Heart right ventricle (tissue), 16 donors: ENCODE measurements around the gene CDC45. TPM values are rescaled to one million over a fixed set of nuclear protein-coding genes. Genes with fewer than 3 reads are reported as not detected.

Source experiments
- ATAC-seq, 8 donors: fragments of 200-7000 bp; cut with Tn5 transposase; one replicate each; pipeline ENCODE4 v1.9.1; 2020; ENCODE audit warnings: mild to moderate bottlenecking in 8 of 8, moderate library complexity in 8 of 8, moderate number of reproducible peaks in 1 of 8
- DNase-seq, 2 donors: peaks; one replicate each; pipeline ENCODE4 v3.0.0-alpha.2; 2020
- H3K27ac ChIP-seq, 10 donors: fragments of 200-600 bp; sonication (generic) in 2 of 10; one replicate each; pipeline versions ENCODE4 v1.5.0 to v1.8.0; 2020 to 2022; ENCODE audit warnings: mild to moderate bottlenecking in 3 of 10
- H3K27me3 ChIP-seq, 7 donors: fragments of 200-600 bp; one replicate each; pipeline ENCODE4 v1.8.0; 2021 to 2022; ENCODE audit warnings: mild to moderate bottlenecking in 2 of 7
- H3K36me3 ChIP-seq, 9 donors: fragments of 200-600 bp; sonication (generic) in 1 of 9; one replicate each; pipeline versions ENCODE4 v1.5.0 to v1.8.0; 2020 to 2022; ENCODE audit warnings: mild to moderate bottlenecking in 2 of 9
- H3K4me1 ChIP-seq, 9 donors: fragments of 200-600 bp; sonication (generic) in 1 of 9; one replicate each; pipeline versions ENCODE4 v1.5.0 to v1.8.0; 2020 to 2022; ENCODE audit warnings: mild to moderate bottlenecking in 4 of 9
- H3K4me3 ChIP-seq, 10 donors: fragments of 200-600 bp; sonication (generic) in 2 of 10; one replicate each; pipeline versions ENCODE4 v1.5.0 to v1.8.0; 2020 to 2022; ENCODE audit warnings: mild to moderate bottlenecking in 7 of 10, moderate library complexity in 2 of 10
- H3K9me3 ChIP-seq, 11 donors: fragments of 200-600 bp in 10 of 11; sonication (generic) in 2 of 11; one replicate each; pipeline versions ENCODE4 v1.5.0 to v1.8.0; 2013 to 2022; ENCODE audit warnings: mild to moderate bottlenecking in 2 of 11, control low read depth in 1 of 11, moderate library complexity in 1 of 11
- WGBS, 2 donors: extraction: QIAGEN DNeasy Blood & Tissue Kit; methylation state at CpG; one replicate each; pipeline ENCODE4 v1.1.7; 2013; ENCODE audit warnings: inconsistent platforms in 1 of 2; 5-methylcytosine and 5-hydroxymethylcytosine counted together
- intact Hi-C, 10 donors: fragments of 100-400 bp; cut with DNase I; formaldehyde crosslinking; loops; one replicate each; pipeline versions ENCODE4 v1.11.1 to v1.14.2; 2022
- polyA plus RNA-seq, 2 donors: library from polyadenylated mRNA; stranded (reverse); fragments of 200-250 nt; gene quantifications; one replicate each; pipeline ENCODE4 v1.2.3, GENCODE V29; 2013
- total RNA-seq, 10 donors: library from RNA; stranded (reverse); fragmentation: NEBNext Ultra II Directional in 3 of 10; extraction: Animal tissue kit (Norgen Biotek cat#: 25700) in 3 of 10; gene quantifications; one replicate each; pipeline versions ENCODE4 v1.2.1 to v1.2.4, GENCODE V29; 2021 to 2023
- TF ChIP-seq, protein P1 (sequence below), 9 donors: fragments of 200-600 bp; sonication (generic) in 2 of 9; IDR thresholded peaks; one replicate each; pipeline versions ENCODE4 v1.5.0 to v1.8.0; 2021 to 2022; ENCODE audit warnings: antibody characterized with exemption in 9 of 9, mild to moderate bottlenecking in 5 of 9, moderate library complexity in 1 of 9
- donor health status: Arrhythmogenic right ventricular cardiomyopathy.
- donor health status: ischemic (EF 13 %, LVEDD 7.1; RV severe dilation, severe dysfunction).
- donor health status: healthy with polysubstance abuse.
- donor health status: DM: no; HTN: yes; CAD: no.
- donor health status: DM: no; HTN: no; CAD: no.
- donor health status: ischemic (EF 25% LVEDD 6.9; RV normal size, moderate dysfunction).
- donor health status: ischemic (EF 25% LVEDD 5.7; RV mildly dilated, moderate dysfunction).
- donor health status: healthy.
- donor health status: DM: yes; HTN: yes; CAD: no.
- donor health status: Ischemic cardiomyopathy.
- donor health status: ischemic (EF 35%, LVEDD 5.7; RV mildly dilated, moderate dysfunction).
- donor health status: nonischemic (EF 11% LVEDD 7.7; RV severe dilation, severe dysfunction).
- donor health status: DM: yes; HTN: yes; CAD: no.
- donor health status: PGD.
- donor health status: ischemic (EF 29% LVEDD 5.4; RV normal size, mild dysfunction).
- donor health status: nonischemic (EF 23%, LVEDD 6.1; RV moderate dilation, normal function).

The CDC45 gene
- total and polyA plus RNA-seq, 12 donors: 0.15 to 3.4 (median 0.57) TPM; not detected in 4

DNA sequence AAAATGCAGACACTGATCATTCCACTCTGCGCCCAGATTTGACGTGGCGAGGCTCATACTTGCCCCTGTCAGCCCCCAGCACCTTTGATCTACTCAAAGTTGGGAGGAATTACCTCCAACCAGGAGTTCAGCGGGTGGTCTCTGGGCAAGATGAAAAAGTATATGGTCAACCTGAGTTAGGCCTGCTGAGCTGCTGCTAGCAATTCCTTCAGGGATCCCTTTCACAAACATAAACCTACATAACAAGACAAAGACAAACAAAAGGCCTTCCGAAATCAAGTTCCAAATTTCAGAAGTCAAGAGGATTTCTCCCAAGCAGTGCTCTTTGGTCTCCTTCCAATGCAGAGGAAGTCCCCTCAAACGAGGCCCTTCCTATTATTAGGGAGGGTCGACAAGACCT is 23.6 kb downstream of the CDC45 start:
- intact Hi-C loops: no loop called here
- WGBS, 2 donors: 83% methylated on average over 7 of the region's 7 CpGs
- no peaks in the 10 kb centered on the region for H3K4me1 ChIP-seq
- ATAC-seq: no peak
- TF ChIP-seq, protein P1, sequence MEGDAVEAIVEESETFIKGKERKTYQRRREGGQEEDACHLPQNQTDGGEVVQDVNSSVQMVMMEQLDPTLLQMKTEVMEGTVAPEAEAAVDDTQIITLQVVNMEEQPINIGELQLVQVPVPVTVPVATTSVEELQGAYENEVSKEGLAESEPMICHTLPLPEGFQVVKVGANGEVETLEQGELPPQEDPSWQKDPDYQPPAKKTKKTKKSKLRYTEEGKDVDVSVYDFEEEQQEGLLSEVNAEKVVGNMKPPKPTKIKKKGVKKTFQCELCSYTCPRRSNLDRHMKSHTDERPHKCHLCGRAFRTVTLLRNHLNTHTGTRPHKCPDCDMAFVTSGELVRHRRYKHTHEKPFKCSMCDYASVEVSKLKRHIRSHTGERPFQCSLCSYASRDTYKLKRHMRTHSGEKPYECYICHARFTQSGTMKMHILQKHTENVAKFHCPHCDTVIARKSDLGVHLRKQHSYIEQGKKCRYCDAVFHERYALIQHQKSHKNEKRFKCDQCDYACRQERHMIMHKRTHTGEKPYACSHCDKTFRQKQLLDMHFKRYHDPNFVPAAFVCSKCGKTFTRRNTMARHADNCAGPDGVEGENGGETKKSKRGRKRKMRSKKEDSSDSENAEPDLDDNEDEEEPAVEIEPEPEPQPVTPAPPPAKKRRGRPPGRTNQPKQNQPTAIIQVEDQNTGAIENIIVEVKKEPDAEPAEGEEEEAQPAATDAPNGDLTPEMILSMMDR (IDR thresholded peaks at IDR 0.05): no peak
- H3K4me3 ChIP-seq: no peak overlapping the region
- no peaks in the 10 kb centered on the region for H3K9me3 ChIP-seq
- DNase-seq: no peak
- peaks cover 0 to under 1% (median 0%) of the 10 kb centered on the region in 9 donors for H3K36me3 ChIP-seq
- no peaks in the 10 kb centered on the region for H3K27me3 ChIP-seq
- H3K27ac ChIP-seq: no peak overlapping the region

DNA sequence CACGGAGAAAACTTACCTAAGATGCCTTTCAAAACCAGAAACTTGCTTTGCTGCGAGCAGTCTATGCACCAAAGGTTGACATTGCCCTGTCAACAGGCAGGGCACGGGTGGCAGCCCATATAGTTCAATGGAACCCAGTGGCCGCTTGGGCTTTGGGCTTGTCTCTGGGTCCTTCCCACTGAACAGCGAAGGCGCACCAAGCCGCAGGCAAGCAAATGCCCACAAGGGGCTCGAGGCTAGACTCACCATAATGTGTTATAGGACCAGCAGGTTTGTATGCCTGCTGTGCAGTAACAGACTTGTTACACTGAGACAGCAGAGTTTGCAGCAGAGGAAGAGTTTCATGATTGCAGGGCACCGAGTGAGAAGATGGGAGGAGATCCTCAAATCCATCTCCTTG is 24.1 kb downstream of the CDC45 start:
- Histone ChIP-seq H3K4me1 (no peaks in the 10 kb centered on the region), H3K27me3 (no peaks in the 10 kb centered on the region), H3K9me3 (no peaks in the 10 kb centered on the region), H3K36me3 (no peaks in the 10 kb centered on the region), H3K27ac (no peak overlapping the region), H3K4me3 (no peak overlapping the region)
- 91 to 94% methylated on average over 9 of the region's 9 CpGs for WGBS, 2 donors
- TF ChIP-seq, protein P1 (IDR thresholded peaks at IDR 0.05): no peak
- DNase-seq: no peak
- ATAC-seq: no peak
- intact Hi-C loops: no loop called here

DNA sequence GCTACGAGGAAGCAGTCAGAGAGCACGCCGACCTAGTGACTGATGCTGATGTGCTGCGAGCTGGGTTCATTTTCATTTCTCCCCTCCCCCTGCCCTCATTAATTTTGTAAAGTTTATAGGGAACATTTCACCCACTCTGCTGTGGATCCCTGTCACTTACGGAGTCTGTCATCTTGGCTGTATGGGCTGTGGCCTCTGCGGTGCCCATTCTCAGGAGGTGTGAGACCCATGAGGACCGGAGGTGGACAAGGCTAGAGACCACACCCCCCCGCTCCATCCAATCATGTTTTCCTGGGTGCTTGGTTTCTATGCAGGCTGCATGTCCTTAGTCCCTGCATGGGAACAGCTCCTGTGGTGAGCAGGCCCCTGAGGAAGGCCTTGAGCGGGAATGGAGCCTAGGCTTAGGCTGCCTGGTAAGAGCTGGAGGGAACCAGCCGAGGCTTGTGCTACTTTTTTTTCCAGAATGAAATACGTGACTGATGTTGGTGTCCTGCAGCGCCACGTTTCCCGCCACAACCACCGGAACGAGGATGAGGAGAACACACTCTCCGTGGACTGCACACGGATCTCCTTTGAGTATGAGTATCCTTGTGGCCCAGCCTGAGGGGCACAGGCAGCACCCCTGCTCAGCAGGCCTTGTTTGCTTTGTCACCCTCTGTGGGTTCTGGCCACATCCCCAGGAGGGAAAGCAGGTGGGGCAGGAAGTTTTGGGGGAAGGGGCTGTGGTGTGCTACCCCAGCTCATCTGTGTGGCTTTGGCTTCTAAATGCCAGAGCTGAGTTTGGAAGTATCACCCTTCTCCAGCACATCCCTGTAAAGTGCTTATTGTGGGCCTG is 25.4 kb downstream of the CDC45 start:
- 93 to 95% methylated on average over 18 of the region's 18 CpGs for WGBS, 2 donors
- no peaks in the 10 kb centered on the region for H3K9me3 ChIP-seq
- H3K4me1 ChIP-seq: no peaks in the 10 kb centered on the region
- no peak for DNase-seq
- no peak for ATAC-seq
- no peak overlapping the region for H3K27ac ChIP-seq
- no peak overlapping the region for H3K4me3 ChIP-seq
- no peaks in the 10 kb centered on the region for H3K27me3 ChIP-seq
- intact Hi-C loops: no loop called here
- H3K36me3 ChIP-seq: peaks cover 0 to under 1% (median 0%) of the 10 kb centered on the region in 9 donors
- TF ChIP-seq, protein P1 (IDR thresholded peaks at IDR 0.05): no peak

DNA sequence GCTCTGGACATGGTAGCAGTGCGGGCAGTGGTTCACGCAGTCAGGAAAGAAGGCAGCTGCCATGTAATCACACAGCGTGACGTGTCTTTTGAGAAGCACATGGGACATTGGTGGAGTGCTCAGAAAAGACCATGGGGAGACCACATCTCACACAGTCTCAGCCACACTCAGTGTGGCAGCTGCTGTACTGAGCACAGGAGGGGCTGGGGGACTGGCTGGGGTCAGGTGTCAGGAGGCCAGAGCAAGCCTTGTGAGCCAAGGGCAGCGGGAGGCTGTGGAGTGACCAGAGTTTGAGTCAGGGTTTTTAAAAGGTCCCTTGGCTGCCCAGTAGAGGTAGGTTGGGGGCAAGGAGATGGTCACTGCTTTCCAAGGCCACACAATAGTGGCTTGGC is 26.0 kb downstream of the CDC45 start:
- H3K4me1 ChIP-seq: no peaks in the 10 kb centered on the region
- no peak for ATAC-seq
- intact Hi-C loops: no loop called here
- no peaks in the 10 kb centered on the region for H3K9me3 ChIP-seq
- TF ChIP-seq, protein P1 (IDR thresholded peaks at IDR 0.05): no peak
- no peak overlapping the region for H3K4me3 ChIP-seq
- no peaks in the 10 kb centered on the region for H3K27me3 ChIP-seq
- WGBS, 2 donors: 95 to 96% methylated on average over 5 of the region's 5 CpGs
- no peak overlapping the region for H3K27ac ChIP-seq
- peaks cover 0 to 5% (median 0%) of the 10 kb centered on the region in 9 donors for H3K36me3 ChIP-seq
- DNase-seq: no peak
